GM18505 (cell line): ENCODE measurements around the gene BMI1.
"Not testable (repeated sequence)": the region's sequence is repeated elsewhere in the genome, so short reads cannot be mapped to it uniquely, and the experiment has no call there.

ENCODE experiments used
- ATAC-seq: cut with Tn5 transposase; IDR thresholded peaks from one replicate; pipeline ENCODE4 v1.9.1; 2021; ENCODE audit not compliant: unreplicated experiment
- POLR2A ChIP-seq: IDR thresholded peaks from 4 replicates; pipeline ENCODE4 v1.6.1; 2011; ENCODE audit warnings: borderline replicate concordance; ENCODE audit not compliant: insufficient read depth, insufficient read length; ENCODE audit errors: extremely low read depth

BMI1 gene

DNA sequence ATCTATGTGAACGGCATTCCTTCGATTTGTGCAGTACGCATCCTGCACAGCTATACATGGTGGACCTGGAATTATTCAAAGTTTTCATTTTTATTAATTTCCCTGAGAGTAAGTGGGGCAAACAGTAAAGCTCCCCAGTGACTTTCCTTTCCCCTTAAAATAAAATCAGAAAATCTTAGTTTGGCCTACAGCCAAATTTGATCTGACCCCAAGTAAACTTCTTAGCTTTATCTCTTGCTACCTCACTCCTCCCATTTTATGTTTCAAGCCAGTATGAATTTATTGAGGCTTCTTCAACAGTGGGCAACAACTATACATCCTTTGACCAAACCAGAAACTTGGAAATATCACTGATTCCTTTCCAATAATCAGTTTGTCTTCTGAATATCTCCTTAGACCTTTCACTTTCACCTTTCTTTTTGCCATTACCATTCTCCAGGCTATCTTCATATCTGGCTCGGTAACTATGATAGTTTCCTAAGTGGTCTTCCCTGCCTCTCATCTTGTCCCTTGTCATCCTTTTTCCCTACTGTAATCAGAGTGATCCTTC is 35.5 kb downstream of the BMI1 start:
- ATAC-seq, result no peak
- no peak for TF ChIP-seq POLR2A

DNA sequence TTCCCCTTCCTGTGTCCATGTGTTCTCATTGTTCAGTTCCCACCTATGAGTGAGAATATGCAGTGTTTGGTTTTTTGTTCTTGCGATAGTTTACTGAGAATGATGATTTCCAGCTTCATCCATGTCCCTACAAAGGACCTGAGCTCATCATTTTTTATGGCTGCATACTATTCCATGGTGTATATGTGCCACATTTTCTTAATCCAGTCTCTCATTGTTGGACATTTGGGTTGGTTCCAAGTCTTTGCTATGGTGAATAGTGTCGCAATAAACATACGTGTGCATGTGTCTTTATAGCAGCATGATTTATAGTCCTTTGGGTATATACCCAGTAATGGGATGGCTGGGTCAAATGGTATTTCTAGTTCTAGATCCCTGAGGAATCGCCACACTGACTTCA is 36.9 kb downstream of the BMI1 start:
- ATAC-seq, result not testable (repeated sequence)

DNA sequence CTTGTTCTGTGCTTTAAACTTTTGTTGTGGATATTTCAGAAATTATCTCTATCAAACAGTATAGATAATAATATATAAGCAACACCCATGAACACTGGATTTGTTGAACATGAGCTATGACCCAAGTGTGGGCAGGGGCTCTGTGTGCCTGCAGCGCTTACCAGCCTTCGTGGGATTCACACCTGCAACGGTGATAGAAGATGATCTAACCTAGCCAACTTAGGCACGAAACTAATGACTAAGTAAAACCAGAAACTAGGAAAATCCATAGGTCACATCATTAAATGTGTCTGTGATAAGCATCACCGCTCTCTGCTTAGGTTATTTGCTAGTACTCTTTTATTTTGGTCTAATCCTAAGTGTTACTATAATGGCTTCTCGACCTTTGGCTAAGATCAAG is 42.4 kb downstream of the BMI1 start:
- ATAC-seq, result no peak
- TF ChIP-seq POLR2A, result no peak

DNA sequence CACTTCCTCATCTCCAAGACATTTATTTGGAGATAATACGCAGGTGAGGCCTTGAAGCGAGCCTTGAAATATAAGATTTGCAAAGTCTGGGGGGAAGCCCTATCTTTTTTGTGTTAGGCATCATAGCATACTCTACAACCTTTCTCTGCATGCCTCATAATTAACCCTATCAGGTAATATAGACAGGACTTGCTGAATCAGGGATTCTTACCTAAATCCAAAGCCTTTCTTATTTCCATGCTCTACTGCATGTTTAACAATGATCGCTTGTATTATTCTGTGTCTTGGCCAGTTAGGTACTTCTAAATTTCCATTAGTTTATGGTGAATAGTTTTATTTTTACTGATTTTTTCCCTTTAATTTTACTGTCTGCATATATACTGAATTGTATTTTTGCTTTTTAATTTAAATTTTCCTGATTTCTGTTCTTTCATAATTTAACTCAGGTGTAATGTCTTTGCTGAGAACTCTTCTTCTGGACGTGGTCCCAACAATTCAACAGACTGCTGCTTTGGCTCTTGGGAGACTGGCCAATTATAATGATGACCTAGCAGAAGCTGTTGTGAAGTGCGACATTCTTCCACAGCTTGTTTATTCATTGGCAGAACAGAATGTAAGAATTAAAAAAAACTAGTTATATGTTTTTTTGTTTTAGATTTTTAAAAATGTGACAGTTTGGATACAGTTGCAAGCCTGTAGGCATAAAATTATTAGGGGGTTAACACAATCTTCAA is 43.7 kb downstream of the BMI1 start:
- no peak for ATAC-seq
- no peak for TF ChIP-seq POLR2A

DNA sequence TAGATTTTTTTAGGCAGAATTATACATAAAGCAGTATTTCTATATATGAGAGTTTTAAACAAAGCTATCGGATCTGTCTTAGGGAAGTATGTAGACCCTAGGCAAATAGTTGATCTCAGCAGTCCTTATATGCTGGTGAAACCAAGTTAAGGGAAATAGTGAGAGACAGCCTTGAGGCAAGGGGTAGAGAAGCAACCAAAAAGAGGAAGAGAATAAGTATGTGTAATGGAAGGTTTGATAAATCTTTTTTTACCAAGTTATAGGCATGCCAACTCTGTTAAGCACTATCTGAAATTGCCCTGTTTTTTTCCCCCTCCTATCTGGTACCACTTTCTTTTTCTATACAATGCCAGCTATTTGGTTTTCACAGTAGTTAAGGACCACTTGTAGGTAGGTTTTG is 44.3 kb downstream of the BMI1 start:
- no peak for TF ChIP-seq POLR2A
- ATAC-seq, result no peak

DNA sequence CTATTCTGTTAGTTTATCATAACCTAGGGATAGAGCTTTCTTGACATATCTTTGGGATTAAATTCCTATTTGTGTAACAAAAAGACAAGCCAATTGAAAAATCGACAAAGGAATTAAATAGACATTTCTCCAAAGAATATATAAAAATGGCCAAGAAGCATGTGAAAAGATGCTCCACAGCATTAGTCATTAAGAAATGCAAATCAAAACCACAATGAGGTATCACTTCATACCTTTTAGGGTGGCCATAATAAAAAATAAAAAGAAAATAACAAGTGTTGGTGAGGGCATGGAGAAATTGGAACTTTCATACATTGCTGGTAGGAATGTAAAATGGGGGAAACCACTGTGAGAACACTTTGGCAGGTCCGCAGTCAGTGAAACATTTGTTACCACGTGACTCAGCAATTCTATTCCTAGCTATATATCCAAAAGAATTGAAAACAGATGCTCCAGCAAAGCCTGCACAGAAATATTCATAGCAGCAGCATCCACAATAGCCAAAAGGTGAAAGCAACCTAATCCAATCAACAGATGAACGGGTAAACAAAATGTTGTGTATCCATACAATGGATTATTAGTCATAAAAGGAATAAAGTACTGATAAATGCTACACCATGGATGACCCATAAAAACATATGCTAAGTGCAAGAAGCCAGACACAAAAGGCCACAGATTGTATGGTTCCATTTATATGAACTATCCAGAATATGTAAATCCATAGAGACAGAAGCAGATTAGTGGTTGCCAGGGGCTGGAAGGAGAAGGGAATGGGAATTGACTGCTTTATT is 44.9 kb downstream of the BMI1 start:
- ATAC-seq, result no peak
- no peak for TF ChIP-seq POLR2A

DNA sequence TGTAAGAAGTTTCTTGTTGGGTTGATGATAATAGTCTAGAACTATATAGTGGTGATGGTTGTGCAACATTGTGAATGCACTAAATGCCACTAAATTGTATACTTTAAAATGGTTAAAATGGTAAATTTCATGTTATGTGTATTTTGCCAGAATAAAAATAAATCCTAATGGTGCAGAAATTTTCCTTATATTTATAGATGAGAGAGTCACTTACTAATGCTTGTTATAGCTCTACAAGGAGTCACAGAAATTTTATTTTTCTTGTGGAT is 45.5 kb downstream of the BMI1 start:
- no peak for ATAC-seq
- no peak for TF ChIP-seq POLR2A

DNA sequence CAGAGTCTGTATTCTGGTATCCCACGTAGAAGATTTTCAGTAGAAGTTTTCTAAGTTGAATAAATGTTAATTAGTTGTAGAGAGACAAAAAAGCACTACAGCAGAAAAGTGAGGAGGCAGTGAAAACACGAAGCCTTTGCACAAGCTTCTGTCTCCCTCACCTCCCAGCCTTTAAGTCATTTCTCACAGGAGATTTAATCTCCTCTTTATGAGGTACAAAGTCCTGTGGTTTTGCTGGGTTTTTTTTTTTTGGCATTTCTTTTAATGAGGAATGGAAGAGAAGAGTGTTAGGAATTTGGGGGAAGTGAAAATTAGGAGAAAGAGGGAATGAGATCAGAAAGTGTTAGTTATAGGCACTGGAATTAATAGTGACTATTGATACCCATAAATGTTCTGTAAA is 45.9 kb downstream of the BMI1 start:
- TF ChIP-seq POLR2A, result no peak
- ATAC-seq, result no peak

DNA sequence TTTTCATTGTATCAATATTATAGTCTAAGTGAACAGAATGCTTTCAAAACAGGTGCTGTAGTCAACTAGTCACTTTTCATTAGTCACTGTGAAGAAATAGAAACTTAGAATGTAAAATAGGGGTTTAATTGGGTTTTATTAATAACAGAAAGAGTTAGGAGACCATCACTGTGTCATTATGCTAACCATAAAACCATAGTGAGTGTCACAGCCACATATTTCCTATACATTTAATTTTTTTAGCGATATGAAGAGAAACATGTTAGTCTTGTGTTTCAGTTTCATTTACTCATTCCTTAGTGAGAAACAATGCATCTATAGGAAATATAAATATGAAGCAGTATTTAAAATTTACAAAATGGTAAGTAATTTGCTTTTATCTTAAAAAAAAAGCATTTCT is 46.6 kb downstream of the BMI1 start:
- no peak for ATAC-seq
- TF ChIP-seq POLR2A, result no peak

DNA sequence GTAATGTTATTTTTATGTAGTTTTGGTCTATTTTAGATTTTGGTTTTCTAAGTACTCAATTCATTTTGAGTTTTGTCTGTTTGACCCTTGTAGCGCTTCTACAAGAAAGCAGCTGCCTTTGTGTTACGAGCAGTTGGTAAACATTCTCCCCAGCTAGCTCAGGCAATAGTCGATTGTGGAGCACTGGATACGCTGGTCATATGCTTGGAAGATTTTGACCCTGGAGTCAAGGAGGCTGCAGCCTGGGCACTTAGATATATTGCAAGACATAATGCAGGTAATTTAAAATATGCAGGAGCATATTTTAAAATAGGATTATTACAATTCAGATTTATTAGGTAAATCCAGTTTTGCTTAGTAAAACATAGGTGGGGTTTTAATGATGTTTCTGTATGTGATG is 47.5 kb downstream of the BMI1 start:
- no peak for ATAC-seq
- TF ChIP-seq POLR2A, result no peak

DNA sequence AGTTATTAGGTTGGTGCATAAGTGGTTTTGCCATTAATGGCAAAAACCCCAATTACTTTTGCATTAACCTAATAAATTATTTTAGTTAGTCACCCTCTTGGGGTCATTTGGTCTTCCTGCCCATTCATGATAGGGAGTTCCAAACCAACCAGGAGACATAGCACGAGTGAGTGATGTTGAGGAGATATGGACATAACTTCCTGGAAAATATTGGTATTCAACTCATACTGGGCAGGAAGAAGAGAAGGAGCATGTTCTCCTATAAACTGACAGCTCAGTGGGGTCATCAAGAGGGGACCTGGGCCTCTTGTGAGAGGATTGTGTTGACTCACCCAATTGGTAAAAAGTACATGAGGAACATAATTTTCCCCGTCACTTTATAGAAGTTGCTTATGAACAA is 48.1 kb downstream of the BMI1 start:
- TF ChIP-seq POLR2A, result no peak
- ATAC-seq, result no peak

DNA sequence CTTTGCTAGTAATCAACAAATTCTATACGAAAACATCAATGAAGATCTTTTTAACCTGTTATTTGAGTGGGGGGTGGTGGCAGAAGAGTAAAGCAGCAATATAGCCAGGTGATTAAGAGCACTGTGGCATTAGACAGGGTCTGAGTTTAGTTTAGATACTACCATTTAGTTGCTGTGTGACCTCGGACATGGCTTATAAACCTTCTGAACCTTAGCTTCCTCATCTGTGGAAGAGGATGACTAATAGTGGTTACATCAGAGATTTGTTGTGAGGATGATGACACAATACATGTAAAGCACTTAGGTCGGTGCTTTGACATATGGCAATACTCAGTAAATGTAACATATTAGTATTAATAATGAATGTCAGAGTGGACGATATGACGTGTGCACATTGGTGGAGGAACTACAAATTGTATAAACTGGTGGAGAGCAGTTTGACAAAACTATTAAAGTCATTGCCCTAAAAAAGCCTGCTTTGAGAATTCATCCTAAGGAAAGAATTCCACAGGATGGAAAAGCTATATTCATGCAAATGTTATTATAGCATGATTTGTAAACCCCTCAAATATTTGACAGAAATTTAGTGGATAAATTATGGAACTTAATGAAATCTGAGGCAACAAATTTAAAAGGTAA is 48.7 kb downstream of the BMI1 start:
- peak; percentile 51 for ATAC-seq
- no peak for TF ChIP-seq POLR2A

DNA sequence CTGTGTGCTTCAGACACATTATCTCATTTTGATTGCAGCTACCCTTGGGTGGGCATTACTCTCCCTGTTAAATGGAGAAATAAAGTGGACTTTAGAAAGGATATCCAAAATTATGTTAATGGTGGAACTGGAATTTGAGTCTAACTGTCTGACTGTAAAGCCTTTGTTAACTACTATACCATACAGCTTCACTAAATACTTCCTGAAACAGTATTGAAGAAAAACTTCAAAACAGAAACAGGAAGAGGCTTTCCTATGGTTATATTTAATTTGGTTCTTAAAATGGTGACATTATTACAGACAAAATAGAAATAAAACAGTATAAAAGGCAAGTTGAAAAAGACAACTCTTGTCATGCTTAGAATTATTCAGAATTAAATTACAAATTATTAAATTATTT is 49.4 kb downstream of the BMI1 start:
- no peak for ATAC-seq
- no peak for TF ChIP-seq POLR2A

DNA sequence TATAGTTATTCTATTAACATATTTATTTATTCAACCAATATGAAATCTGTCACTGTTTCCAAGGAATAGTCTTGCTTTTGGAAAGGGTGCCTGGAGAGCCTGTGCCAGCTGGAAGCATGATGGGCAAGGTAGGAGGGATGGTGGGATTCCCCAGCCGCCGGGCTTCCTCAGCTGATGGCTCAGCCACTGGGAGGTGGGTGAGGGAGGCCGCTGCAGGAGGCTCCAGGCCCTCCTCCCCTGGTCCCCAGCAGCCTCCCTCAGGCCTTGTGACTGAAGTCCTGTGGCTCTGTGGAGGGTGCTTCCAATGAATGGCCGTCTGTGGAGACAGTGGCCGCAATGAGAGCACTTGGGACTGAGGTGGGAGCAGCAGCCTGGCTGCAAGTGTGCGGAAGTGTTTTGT is 51.4 kb downstream of the BMI1 start:
- no peak for TF ChIP-seq POLR2A
- ATAC-seq, result no peak
